Astrocyte (in vitro differentiated cells and primary cell): ENCODE data around the gene MBD3L2B.
"Not testable (repeated sequence)": the region's sequence is repeated elsewhere in the genome, so short reads cannot be mapped to it uniquely, and the experiment has no call there.

Experiments used
- CTCF ChIP-seq: IDR thresholded peaks from 2 replicates; pipeline ENCODE4 v1.5.1; 2011; ENCODE audit warnings: low read depth, mild to moderate bottlenecking, inconsistent platforms, low read length, moderate library complexity; ENCODE audit not compliant: insufficient read depth
- EZH2 ChIP-seq: IDR thresholded peaks from 2 replicates; pipeline ENCODE4 v1.6.1; 2012; ENCODE audit warnings: mild to moderate bottlenecking, low read length, inconsistent platforms; ENCODE audit not compliant: insufficient read depth

GRCh38 chr19:7041563-7041962 lies 20.3 kb upstream of the MBD3L2B start:
- TF ChIP-seq CTCF, EZH2: not testable (repeated sequence)
